OCI-LY3 (cell line): Measurements from ENCODE around the gene TRIM49D2.
"Not testable (repeated sequence)": the region's sequence is repeated elsewhere in the genome, so short reads cannot be mapped to it uniquely, and the experiment has no call there.

Experiments used
- EZH2phosphoT487 ChIP-seq: fragments of 200-600 bp; shearing (Covaris generic); IDR thresholded peaks from 2 replicates; pipeline ENCODE4 v1.6.1; 2018; ENCODE audit warnings: antibody characterized with exemption, mixed run types, low read depth
- TF ChIP-seq, protein P1 (sequence below): fragments of 200-600, 300-600 bp; sonication (generic); IDR thresholded peaks from 2 replicates; pipeline ENCODE4 v1.5.1; 2014; ENCODE audit warnings: antibody characterized with exemption, low read length, low read depth

DNA sequence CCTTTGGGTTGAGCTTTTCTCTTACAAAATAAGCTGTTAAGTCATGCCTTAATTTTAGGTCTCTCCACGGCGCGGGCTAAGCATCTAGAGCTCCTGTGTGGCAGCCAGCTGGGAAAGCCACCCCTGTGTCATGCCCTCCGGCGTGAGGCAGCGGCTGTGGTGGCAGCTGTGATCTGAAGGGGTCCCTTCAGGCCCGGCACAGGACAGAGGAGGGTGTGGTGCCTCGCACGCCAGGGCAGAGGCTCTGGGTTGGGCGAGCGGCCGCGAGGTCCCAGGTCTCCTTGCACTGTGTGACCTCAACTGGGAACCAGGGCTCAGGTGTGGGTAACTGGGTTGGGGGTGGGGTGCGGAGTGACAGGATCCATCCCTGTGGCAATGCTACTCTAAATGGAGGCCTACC lies 23.1 kb upstream of the TRIM49D2 start:
- TF ChIP-seq, protein P1, sequence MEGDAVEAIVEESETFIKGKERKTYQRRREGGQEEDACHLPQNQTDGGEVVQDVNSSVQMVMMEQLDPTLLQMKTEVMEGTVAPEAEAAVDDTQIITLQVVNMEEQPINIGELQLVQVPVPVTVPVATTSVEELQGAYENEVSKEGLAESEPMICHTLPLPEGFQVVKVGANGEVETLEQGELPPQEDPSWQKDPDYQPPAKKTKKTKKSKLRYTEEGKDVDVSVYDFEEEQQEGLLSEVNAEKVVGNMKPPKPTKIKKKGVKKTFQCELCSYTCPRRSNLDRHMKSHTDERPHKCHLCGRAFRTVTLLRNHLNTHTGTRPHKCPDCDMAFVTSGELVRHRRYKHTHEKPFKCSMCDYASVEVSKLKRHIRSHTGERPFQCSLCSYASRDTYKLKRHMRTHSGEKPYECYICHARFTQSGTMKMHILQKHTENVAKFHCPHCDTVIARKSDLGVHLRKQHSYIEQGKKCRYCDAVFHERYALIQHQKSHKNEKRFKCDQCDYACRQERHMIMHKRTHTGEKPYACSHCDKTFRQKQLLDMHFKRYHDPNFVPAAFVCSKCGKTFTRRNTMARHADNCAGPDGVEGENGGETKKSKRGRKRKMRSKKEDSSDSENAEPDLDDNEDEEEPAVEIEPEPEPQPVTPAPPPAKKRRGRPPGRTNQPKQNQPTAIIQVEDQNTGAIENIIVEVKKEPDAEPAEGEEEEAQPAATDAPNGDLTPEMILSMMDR = not testable (repeated sequence)
- not testable (repeated sequence) for TF ChIP-seq EZH2phosphoT487
